ENCODE results near the gene DUSP22. TPM values are rescaled to one million over a fixed set of nuclear protein-coding genes. Genes with fewer than 3 reads are reported as not detected.

The DUSP22 gene
- total and polyA plus RNA-seq, 2 experiments from 2014 or later = 12.8 to 36.8 TPM

- no peak overlapping the region for H3K27ac ChIP-seq (ENCODE audit: low read depth)
- H3K9me2 ChIP-seq (ENCODE audit: insufficient read depth) = no peaks in the 10 kb centered on the region
- no peaks in the 10 kb centered on the region for H3K79me2 ChIP-seq (replicated peaks; ENCODE audit: insufficient read depth)
- Mint-ChIP-seq H3K9me3 (peaks cover 100% of the 10 kb centered on the region), H3K27ac (no peak overlapping the region), H3K4me3 (no peak overlapping the region), H3K36me3 (ENCODE audit: low read depth) (peaks cover 39% of the 10 kb centered on the region), H3K27me3 (ENCODE audit: insufficient read depth, low read depth, poor library complexity) (peaks cover 8% of the 10 kb centered on the region), H3K4me1 (peaks cover 11% of the 10 kb centered on the region)
- H3K4me1 ChIP-seq (ENCODE audit: insufficient read depth) = no peaks in the 10 kb centered on the region
- H3F3A ChIP-seq (replicated peaks; ENCODE audit: low read depth) = no peaks in the 10 kb centered on the region
- H4K20me1 ChIP-seq (replicated peaks; ENCODE audit: insufficient read depth) = peaks cover 7% of the 10 kb centered on the region
- peaks cover 4% of the 10 kb centered on the region for H3K36me3 ChIP-seq (ENCODE audit: insufficient read depth)
- no peak overlapping the region for H3K4me3 ChIP-seq
- ATAC-seq (no peak), DNase-seq (ENCODE audit: low spot score) (no peak)
- H3K27me3 ChIP-seq (ENCODE audit: insufficient read depth) = no peaks in the 10 kb centered on the region
- H2AFZ ChIP-seq = no peak overlapping the region
- TF ChIP-seq JUNB (IDR thresholded peaks at IDR 0.05; ENCODE audit: unreplicated experiment) (no peak), ZNF114 (CRISPR knock-in tag; IDR thresholded peaks at IDR 0.05) (no peak), ETS1 (IDR thresholded peaks at IDR 0.05) (no peak), REST (IDR thresholded peaks at IDR 0.05; ENCODE audit: unreplicated experiment) (no peak), NANOG (IDR thresholded peaks at IDR 0.05; ENCODE audit: borderline replicate concordance) (no peak), EZH2phosphoT487 (IDR thresholded peaks at IDR 0.05; ENCODE audit: unreplicated experiment) (no peak), EZH2 (IDR thresholded peaks at IDR 0.05; ENCODE audit: low read depth, unreplicated experiment) (no peak), CREB1 (CRISPR knock-in tag; IDR thresholded peaks at IDR 0.05; ENCODE audit: low read depth) (no peak), ZNF331 (CRISPR knock-in tag; IDR thresholded peaks at IDR 0.05; ENCODE audit: low read depth) (no peak), STAT1 (IDR thresholded peaks at IDR 0.05; ENCODE audit: unreplicated experiment) (no peak), CTCF (conservative IDR thresholded peaks at IDR 0.05; ENCODE audit: low read depth in 2 of 2) (no peak), ZNF462 (CRISPR knock-in tag; IDR thresholded peaks at IDR 0.05) (no peak), POLR2AphosphoS5 (IDR thresholded peaks at IDR 0.05; ENCODE audit: low read depth) (no peak)
- no peak overlapping the region for H3K4me2 ChIP-seq
Observed at GRCh38 chr6:350371-350770, 58.1 kb downstream of the DUSP22 start.
